Mesenteric fat pad (tissue), 1 donor: ENCODE measurements around the gene MCC. TPM values are rescaled to one million over a fixed set of nuclear protein-coding genes. Genes with fewer than 3 reads are reported as not detected.

Experiments used
- DNase-seq: peaks from one replicate; pipeline ENCODE4 v3.0.0-alpha.2; 2020; ENCODE audit warnings: low spot score
- total RNA-seq: library from RNA; stranded (reverse); fragmentation: NEBNext Ultra II Directional; extraction: Animal tissue kit (Norgen Biotek cat#: 25700); gene quantifications from one replicate; pipeline ENCODE4 v1.2.1, GENCODE V29; 2021
- donor health status: DM: yes; HTN: yes; CAD: no.

MCC gene
- total RNA-seq, 1 donor from 2014 or later: 25.2 TPM

DNA sequence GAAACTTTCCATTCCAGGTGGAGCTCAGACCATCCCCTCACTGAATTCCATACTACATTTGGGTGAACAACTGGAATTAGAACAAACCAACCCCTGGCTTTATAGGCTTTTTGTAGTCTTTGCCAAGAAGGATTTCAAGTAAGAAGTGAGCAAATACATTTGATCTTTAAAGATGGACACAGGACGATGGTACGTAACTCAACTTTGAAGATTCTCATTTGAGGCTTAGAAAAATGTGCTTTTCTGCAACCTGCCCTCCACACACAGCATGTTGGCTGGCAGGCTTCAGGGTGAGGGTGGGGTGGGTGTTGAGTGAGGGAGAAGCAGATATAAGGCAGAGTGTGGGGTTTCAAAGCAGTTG, 335.9 kb downstream of the MCC start:
- no peak for DNase-seq

DNA sequence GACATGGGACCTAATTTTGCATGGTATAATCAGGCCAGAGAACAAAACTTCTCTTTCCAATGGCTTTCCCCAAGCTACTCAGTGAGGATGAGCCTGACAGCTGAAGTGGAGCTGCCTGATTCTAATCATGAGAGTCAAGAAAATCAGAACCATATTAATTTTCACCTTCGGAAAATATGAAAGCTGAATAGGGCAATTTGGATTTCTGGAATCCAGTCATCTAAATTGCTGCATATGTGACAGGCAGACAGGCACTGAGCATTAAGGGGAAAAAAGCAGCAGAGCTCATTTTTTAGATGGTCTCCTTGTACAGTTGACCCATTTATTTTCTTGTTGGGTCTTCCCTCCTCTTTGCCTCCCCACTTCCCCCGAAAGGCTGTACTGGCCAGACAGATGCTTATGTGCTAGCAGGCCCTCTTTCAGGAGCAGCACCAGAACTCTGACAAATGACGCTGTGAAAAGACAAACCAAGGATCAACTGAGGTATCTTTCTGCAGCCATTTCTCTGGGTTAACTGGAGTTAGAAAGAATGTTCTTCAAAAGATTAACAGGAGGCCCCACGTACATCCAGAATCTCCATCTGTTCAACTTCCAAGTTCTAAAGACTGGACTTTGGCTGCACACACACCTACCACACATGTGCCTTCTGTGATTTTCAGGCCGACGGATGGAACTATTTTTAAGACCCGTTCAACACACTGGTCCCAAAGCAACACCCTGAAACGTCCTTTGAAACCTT, 336.4 kb downstream of the MCC start:
- DNase-seq: no peak

GRCh38 chr5:113150821-113151220, 337.4 kb downstream of the MCC start:
- no peak for DNase-seq

- DNase-seq: no peak
These were observed 338.0 kb downstream of the MCC start for GRCh38 chr5:113150221-113150620.

GRCh38 chr5:113147537-113147936, 340.7 kb downstream of the MCC start:
- DNase-seq: no peak

- no peak for DNase-seq
These were observed 341.1 kb downstream of the MCC start for GRCh38 chr5:113147101-113147508.

DNA sequence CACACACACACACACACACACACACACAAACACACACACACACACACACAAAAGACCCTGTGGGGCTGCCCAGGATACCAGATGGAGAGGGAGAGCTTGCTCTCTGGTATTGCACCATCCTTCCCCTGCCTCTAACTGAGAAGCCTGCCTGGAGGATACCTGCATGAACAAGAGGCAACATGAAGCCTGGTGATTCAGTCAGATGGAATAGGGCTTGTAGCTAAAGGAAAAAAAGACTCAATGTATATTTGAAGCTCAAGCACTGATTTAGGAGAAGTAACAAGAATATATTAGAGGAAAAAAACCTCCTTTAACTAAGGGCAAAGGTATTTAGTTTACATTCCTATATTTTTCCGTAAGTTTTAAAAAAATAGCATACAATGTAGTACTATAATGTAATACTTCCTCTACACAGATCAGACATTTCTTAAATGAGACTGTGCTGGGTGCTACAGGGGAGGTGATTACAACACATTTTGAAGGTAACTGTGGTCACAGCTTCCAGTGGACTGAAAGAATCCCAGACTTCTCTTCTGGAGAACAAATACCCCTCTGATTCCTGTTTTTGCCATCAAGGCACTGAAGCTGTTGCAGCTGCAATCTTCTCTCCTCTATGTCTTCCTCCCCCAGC, 342.4 kb downstream of the MCC start:
- no peak for DNase-seq

DNA sequence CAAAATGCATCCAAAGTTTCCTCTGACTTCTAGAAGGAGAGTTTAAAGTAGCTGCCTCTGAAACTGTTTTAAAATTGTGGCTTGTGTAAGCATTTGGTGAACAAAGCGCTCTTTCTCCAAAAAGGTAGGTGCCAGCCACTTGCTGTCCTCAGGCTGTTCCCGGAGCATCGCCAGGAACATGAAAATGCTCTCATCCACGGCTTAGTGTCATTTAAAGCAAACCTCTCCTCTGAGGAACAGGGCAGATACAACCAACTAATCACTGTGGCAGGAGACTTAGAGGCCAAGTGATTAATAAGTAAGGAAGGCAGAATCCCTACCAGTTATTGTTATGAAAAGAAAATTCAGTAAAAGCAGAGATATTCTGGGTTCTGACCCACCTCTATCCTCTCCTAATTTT, 346.1 kb downstream of the MCC start:
- DNase-seq: no peak

- no peak for DNase-seq
These were observed 347.2 kb downstream of the MCC start for GRCh38 chr5:113140837-113141671.

- DNase-seq: no peak
These were observed 354.9 kb downstream of the MCC start for GRCh38 chr5:113133211-113133975.

DNA sequence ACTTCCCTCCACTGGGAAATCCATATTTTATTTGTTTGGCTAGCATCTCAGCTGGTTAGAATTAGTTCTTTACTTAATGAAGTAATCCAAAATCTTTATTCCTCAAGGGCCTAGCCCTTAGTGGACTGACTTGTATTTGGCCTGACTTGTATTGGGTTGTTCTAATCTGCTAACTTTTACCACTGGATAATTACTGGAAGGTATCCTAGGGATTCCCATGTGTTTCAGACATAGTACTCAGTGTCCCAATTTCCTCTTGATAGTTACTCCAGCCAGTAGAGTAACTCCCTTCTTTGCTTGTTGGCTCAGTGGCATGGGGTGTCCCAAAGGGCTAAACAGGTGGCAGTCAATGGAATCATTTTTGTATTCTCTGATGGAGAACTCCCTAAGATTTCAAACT, 355.7 kb downstream of the MCC start:
- no peak for DNase-seq

DNA sequence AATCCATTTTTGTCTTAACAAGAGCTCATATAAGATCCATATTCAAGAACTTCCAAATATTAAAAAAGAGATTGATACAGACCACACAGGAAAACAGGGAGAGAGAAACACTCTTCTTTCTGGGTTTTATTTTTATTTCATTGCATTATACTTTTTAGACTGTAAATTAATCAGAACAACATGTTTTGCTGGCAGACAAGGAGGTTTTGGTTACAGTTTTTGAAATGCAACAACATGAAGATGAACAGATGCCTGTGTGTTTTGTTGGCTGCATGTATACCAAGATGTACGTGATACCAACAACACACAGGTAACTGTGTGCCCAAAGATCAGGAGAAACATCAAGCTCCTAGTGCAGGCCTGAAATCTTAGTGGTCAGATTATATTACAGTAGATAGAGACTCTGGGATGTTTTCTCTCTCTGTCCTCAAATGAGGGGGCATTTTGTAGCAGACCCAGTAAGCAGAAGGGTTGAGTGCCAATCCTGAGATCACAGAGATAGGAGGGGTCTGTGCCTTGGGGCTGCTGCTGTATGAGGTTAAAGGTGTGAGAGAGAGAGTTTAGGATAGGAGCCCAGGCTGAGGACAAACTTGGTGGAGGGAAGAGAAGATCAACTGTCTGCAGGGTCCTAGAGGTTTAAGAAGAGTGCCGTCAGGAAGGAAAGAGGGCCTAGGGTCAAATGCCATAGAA, 359.5 kb downstream of the MCC start:
- no peak for DNase-seq

GRCh38 chr5:113128082-113128481, 360.2 kb downstream of the MCC start:
- no peak for DNase-seq

DNA sequence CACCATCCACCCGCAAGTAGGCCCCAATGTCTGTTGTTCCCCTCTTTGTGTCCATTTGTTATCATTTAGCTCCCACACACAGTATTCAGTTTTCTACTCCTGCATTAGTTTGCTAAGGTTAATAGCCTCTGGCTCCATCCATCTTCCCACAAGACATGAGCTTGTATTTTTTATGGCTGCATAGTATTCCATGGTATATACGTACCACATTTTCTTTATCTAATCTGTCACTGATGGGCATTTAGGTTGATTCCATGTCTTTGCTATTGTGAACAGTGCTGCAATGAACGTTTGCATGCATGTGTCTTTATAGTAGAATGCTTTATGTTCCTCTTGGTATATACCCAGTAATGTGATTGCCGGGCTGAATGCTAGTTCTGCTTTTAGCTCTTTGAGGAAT, 361.2 kb downstream of the MCC start:
- DNase-seq: no peak

- no peak for DNase-seq
These were observed 362.9 kb downstream of the MCC start for GRCh38 chr5:113125371-113125770.

- DNase-seq: no peak
These were observed 363.3 kb downstream of the MCC start for GRCh38 chr5:113124914-113125313.

GRCh38 chr5:113124265-113124664, 364.0 kb downstream of the MCC start:
- no peak for DNase-seq

DNA sequence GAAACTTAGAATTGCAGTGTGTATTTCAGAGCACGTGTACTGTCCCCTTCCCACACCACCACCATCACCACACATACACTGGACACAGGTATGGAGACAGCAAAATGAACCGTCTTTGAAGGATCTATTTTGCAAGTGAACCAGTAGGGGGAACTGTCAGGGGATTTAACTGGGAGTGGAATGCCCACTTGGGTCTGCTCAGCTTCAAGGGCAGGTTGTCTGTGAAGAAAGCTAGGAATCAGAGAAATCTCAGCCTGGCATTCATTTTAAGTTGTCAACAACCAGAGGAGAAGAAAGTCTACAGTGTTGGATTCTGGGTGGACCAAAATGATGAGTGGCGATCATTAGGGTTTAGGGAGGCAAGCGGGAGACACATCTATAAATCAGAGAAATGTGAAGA, 364.6 kb downstream of the MCC start:
- DNase-seq: no peak

DNA sequence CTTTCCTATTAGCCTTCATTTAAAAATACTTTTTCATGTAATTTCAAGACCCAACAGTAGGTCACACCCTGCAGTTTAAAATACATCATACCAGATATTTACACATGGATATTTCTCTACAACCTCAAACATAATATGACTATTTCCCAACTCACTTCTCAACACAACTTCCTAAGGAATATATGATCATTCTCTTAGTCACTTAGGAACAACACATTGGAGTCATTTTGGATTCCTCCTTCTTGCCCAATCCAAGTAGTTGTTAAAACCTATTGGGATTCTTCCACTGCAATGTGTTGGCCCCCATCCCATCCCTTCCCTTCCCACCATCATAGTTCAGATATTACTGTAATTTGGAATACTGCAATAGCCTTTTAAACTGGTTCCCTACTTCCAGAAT, 366.2 kb downstream of the MCC start:
- no peak for DNase-seq

- DNase-seq: no peak
These were observed 368.9 kb downstream of the MCC start for GRCh38 chr5:113119246-113119924.
